H1 (cell line): ENCODE results near the gene TSPAN32. TPM values are rescaled to one million over a fixed set of nuclear protein-coding genes. Genes with fewer than 3 reads are reported as not detected.

Experiments
- ATF3 ChIP-seq: IDR thresholded peaks from 2 replicates; pipeline ENCODE4 v1.6.1; 2011; ENCODE audit warnings: low read depth, mild to moderate bottlenecking, low read length; ENCODE audit not compliant: insufficient read depth
- BACH1 ChIP-seq: IDR thresholded peaks from 2 replicates; pipeline ENCODE4 v1.6.1; 2012; ENCODE audit warnings: low read length, improper control_type of control experiment
- CREB1 ChIP-seq: IDR thresholded peaks from 2 replicates; pipeline ENCODE4 v1.6.1; 2012; ENCODE audit warnings: inconsistent platforms
- E2F6 ChIP-seq: IDR thresholded peaks from 2 replicates; pipeline ENCODE4 v1.6.1; 2012; ENCODE audit warnings: inconsistent platforms
- EZH2 ChIP-seq: fragments of 200-600 bp; sonication (generic); IDR thresholded peaks from 2 replicates; pipeline ENCODE4 v1.7.1; 2012; ENCODE audit warnings: low read depth, mild to moderate bottlenecking, moderate library complexity, low read length, inconsistent platforms; ENCODE audit not compliant: severe bottlenecking
- POU5F1 ChIP-seq: IDR thresholded peaks from 2 replicates; pipeline ENCODE4 v1.6.1; 2011; ENCODE audit warnings: low read depth, mild to moderate bottlenecking, low read length, moderate library complexity
- RXRA ChIP-seq: IDR thresholded peaks from 2 replicates; pipeline ENCODE4 v1.6.1; 2011; ENCODE audit warnings: low read depth, mild to moderate bottlenecking, low read length, moderate library complexity; ENCODE audit not compliant: insufficient read depth
- SP2 ChIP-seq: IDR thresholded peaks from 2 replicates; pipeline ENCODE4 v1.6.1; 2012; ENCODE audit warnings: mild to moderate bottlenecking, low read length, inconsistent platforms
- polyA plus RNA-seq, 7 experiments: library from polyadenylated mRNA; depleted of rRNA in 3 of 7; stranded (reverse) in 5 of 7; unstranded in 2 of 7; fragments of >200 nt in 5 of 7; fragments of 200-250 nt in 2 of 7; gene quantifications; 1 replicate in 5 of 7; 2 replicates in 1 of 7; 4 replicates in 1 of 7; pipeline versions ENCODE4 v1.2.1 to v1.2.3, GENCODE V29; 2011 to 2013; ENCODE audit warnings: missing spikeins in 2 of 7, mixed read lengths in 2 of 7
- total RNA-seq: library from RNA; stranded (reverse); fragmentation: NEBNext Ultra II Directional; extraction: Animal tissue kit (Norgen Biotek cat#: 25700); gene quantifications from 2 replicates; pipeline ENCODE4 v1.2.1, GENCODE V29; 2021

TSPAN32 gene
- total and polyA plus RNA-seq, 2 of the 8 experiments (the other 6 are each of a cell fraction or from before 2014, with no cell fraction given), result not detected

- TF ChIP-seq E2F6, result peak; percentile 98
- TF ChIP-seq ATF3, result no peak
- peak; percentile 53 for TF ChIP-seq BACH1
- TF ChIP-seq POU5F1, result no peak
- TF ChIP-seq CREB1, result 0 out of 2 replicates have a peak, but pooled peaks have one; percentile 31
- TF ChIP-seq RXRA, result no peak
- TF ChIP-seq EZH2, result peak; percentile 25
- no peak for TF ChIP-seq SP2
Measured at GRCh38 chr11:2269601-2270321, 32.1 kb upstream of the TSPAN32 start (continued).
